NCI-H82 treated with DMSO at 0.1 percent for 48 hours (cell line): ENCODE data around the gene SMIM20.
"Not testable (repeated sequence)": the region's sequence is repeated elsewhere in the genome, so short reads cannot be mapped to it uniquely, and the experiment has no call there.

Experiments
- DNase-seq: peaks from one replicate; lab custom pipeline; 2025; ENCODE audit not compliant: unreplicated experiment; lab: John Stamatoyannopoulos, UW

SMIM20 gene

GRCh38 chr4:25913851-25914669 is at the start of gene SMIM20:
Gene SMIM20, plus strand, starts transcription at chr4:25914220. Its CDS starts 94 bp downstream, at chr4:25914314.
- DNase-seq, result peak; percentile 80

- DNase-seq, result no peak
Measured at GRCh38 chr4:25865586-25865985, 48.4 kb upstream of the SMIM20 start.

GRCh38 chr4:25866401-25866800 is 47.6 kb upstream of the SMIM20 start:
- DNase-seq, result not testable (repeated sequence)

- DNase-seq, result no peak
Measured at GRCh38 chr4:25867781-25868294, 46.2 kb upstream of the SMIM20 start.

GRCh38 chr4:25870081-25870480 is 43.9 kb upstream of the SMIM20 start:
- no peak for DNase-seq

- no peak for DNase-seq
Measured at GRCh38 chr4:25872851-25873631, 41.0 kb upstream of the SMIM20 start.

GRCh38 chr4:25873632-25874129 is 40.3 kb upstream of the SMIM20 start:
- DNase-seq, result peak; percentile 49

GRCh38 chr4:25874655-25875054 is 39.4 kb upstream of the SMIM20 start:
- DNase-seq, result peak; percentile 59

- no peak for DNase-seq
Measured at GRCh38 chr4:25875281-25875745, 38.7 kb upstream of the SMIM20 start.

GRCh38 chr4:25878676-25879075 is 35.3 kb upstream of the SMIM20 start:
- no peak for DNase-seq

- no peak for DNase-seq
Measured at GRCh38 chr4:25879091-25879584, 34.9 kb upstream of the SMIM20 start.

- no peak for DNase-seq
Measured at GRCh38 chr4:25879587-25879986, 34.4 kb upstream of the SMIM20 start.

GRCh38 chr4:25879991-25880651 is 33.9 kb upstream of the SMIM20 start:
- no peak for DNase-seq

- DNase-seq, result no peak
Measured at GRCh38 chr4:25881193-25881592, 32.8 kb upstream of the SMIM20 start.

- DNase-seq, result no peak
Measured at GRCh38 chr4:25882226-25882625, 31.8 kb upstream of the SMIM20 start.

GRCh38 chr4:25883565-25883964 is 30.5 kb upstream of the SMIM20 start:
- no peak for DNase-seq

GRCh38 chr4:25884031-25884782 is 29.8 kb upstream of the SMIM20 start:
- DNase-seq, result no peak

- DNase-seq, result no peak
Measured at GRCh38 chr4:25888781-25889180, 25.2 kb upstream of the SMIM20 start.

GRCh38 chr4:25889589-25890503 is 24.2 kb upstream of the SMIM20 start:
- DNase-seq, result no peak
